OCI-LY1 (cell line): ENCODE data around the gene BCAR3.
"Not testable (repeated sequence)": the region's sequence is repeated elsewhere in the genome, so short reads cannot be mapped to it uniquely, and the experiment has no call there.

Experiments
- H2AFZ ChIP-seq: fragments of 200-600 bp; sonication (generic), shearing (Covaris generic); 2 replicates; pipeline ENCODE4 v1.6.0; 2014; ENCODE audit warnings: antibody characterized with exemption, mild to moderate bottlenecking, low read length
- H3F3A ChIP-seq: fragments of 200-600 bp; sonication (generic), shearing (Covaris generic); 2 replicates; pipeline ENCODE4 v1.6.0; 2014; ENCODE audit warnings: mild to moderate bottlenecking, antibody characterized with exemption, low read length, moderate library complexity; ENCODE audit not compliant: insufficient read depth
- H3K27ac ChIP-seq: fragments of 200-600 bp; sonication (generic); 2 replicates; pipeline ENCODE4 v1.5.1; 2014; ENCODE audit warnings: low read length, mixed run types, mild to moderate bottlenecking, low read depth; ENCODE audit not compliant: poor library complexity, severe bottlenecking
- H3K27me3 ChIP-seq: fragments of 200-600 bp; sonication (generic); 2 replicates; pipeline ENCODE4 v1.6.0; 2014; ENCODE audit warnings: antibody characterized with exemption, mild to moderate bottlenecking, low read length, moderate library complexity; ENCODE audit not compliant: insufficient read depth
- H3K36me3 ChIP-seq: fragments of 200-600 bp; sonication (generic); 2 replicates; pipeline ENCODE4 v1.6.1; 2014; ENCODE audit warnings: mild to moderate bottlenecking, antibody characterized with exemption, low read length, moderate library complexity, mixed read lengths; ENCODE audit not compliant: insufficient read depth
- H3K4me1 ChIP-seq: fragments of 200-600 bp; sonication (generic); 2 replicates; pipeline ENCODE4 v1.5.1; 2014; ENCODE audit warnings: mild to moderate bottlenecking, low read length, moderate library complexity; ENCODE audit not compliant: insufficient read depth, severe bottlenecking
- H3K4me2 ChIP-seq: fragments of 200-600 bp; sonication (generic), shearing (Covaris generic); 2 replicates; pipeline ENCODE4 v1.6.1; 2014; ENCODE audit warnings: low read length
- H3K4me3 ChIP-seq: fragments of 200-600 bp; sonication (generic); 2 replicates; pipeline ENCODE4 v1.5.1; 2014; ENCODE audit warnings: low read length, low read depth, mild to moderate bottlenecking, mixed read lengths; ENCODE audit not compliant: poor library complexity, severe bottlenecking
- H3K79me2 ChIP-seq: fragments of 200-600 bp; shearing (Covaris generic); 2 replicates; pipeline ENCODE4 v1.6.1; 2016; ENCODE audit warnings: mixed run types, low read length, mixed read lengths; ENCODE audit not compliant: insufficient read depth
- H3K9ac ChIP-seq: fragments of 200-600 bp; sonication (generic), shearing (Covaris generic); 2 replicates; pipeline ENCODE4 v1.6.1; 2014; ENCODE audit warnings: mild to moderate bottlenecking, low read length, mixed read lengths
- H3K9me2 ChIP-seq: fragments of 200-600 bp; sonication (generic), shearing (Covaris generic); 2 replicates; pipeline ENCODE4 v1.6.1; 2014; ENCODE audit warnings: low read depth, mild to moderate bottlenecking, low read length, mixed read lengths
- H3K9me3 ChIP-seq: fragments of 200-600 bp; shearing (Covaris generic); 2 replicates; pipeline ENCODE4 v1.6.1; 2014; ENCODE audit warnings: low read length, mixed read lengths
- H4K20me1 ChIP-seq: fragments of 200-600 bp; sonication (generic), shearing (Covaris generic); 2 replicates; pipeline ENCODE4 v1.6.0; 2016; ENCODE audit warnings: mild to moderate bottlenecking, low read length; ENCODE audit not compliant: insufficient read depth
- CTCF ChIP-seq: fragments of 200-600 bp; sonication (generic), shearing (Covaris generic); IDR thresholded peaks from 2 replicates; pipeline ENCODE4 v1.5.1; 2017; ENCODE audit warnings: mild to moderate bottlenecking, antibody characterized with exemption, low read length, moderate library complexity, mixed read lengths
- EZH2 ChIP-seq: fragments of 200-600 bp; sonication (generic), shearing (Covaris generic); IDR thresholded peaks from 2 replicates; pipeline ENCODE4 v1.8.0; 2017; ENCODE audit warnings: borderline replicate concordance, mixed run types, mild to moderate bottlenecking, antibody characterized with exemption, low read length, moderate library complexity, mixed read lengths

The BCAR3 gene

GRCh38 chr1:93592551-93592949 lies 89.1 kb downstream of the BCAR3 start:
- Histone ChIP-seq H3K4me2 (no peak overlapping the region), H3K79me2 (no peaks in the 10 kb centered on the region), H3K9ac (no peak overlapping the region), H3K9me2 (no peaks in the 10 kb centered on the region), H3K36me3 (no peaks in the 10 kb centered on the region), H3K9me3 (no peaks in the 10 kb centered on the region), H3K4me1 (peaks cover 8% of the 10 kb centered on the region), H3K27ac (no peak overlapping the region), H3K27me3 (no peaks in the 10 kb centered on the region), H2AFZ (no peak overlapping the region), H3F3A (no peaks in the 10 kb centered on the region), H4K20me1 (no peaks in the 10 kb centered on the region), H3K4me3 (no peak overlapping the region)
- TF ChIP-seq CTCF (no peak), EZH2 (no peak)

GRCh38 chr1:93591676-93592550 lies 89.7 kb downstream of the BCAR3 start:
- no peak overlapping the region for H3K27ac ChIP-seq
- H3K79me2 ChIP-seq = no peaks in the 10 kb centered on the region
- H2AFZ ChIP-seq = no peak overlapping the region
- peaks cover 8% of the 10 kb centered on the region for H3K4me1 ChIP-seq
- no peaks in the 10 kb centered on the region for H3K36me3 ChIP-seq
- H3K9me2 ChIP-seq = no peaks in the 10 kb centered on the region
- H3K9ac ChIP-seq = no peak overlapping the region
- no peak overlapping the region for H3K4me3 ChIP-seq
- no peaks in the 10 kb centered on the region for H3K27me3 ChIP-seq
- no peak overlapping the region for H3K4me2 ChIP-seq
- H3F3A ChIP-seq = no peaks in the 10 kb centered on the region
- no peaks in the 10 kb centered on the region for H4K20me1 ChIP-seq
- H3K9me3 ChIP-seq = no peaks in the 10 kb centered on the region
- TF ChIP-seq CTCF = no peak
- no peak for TF ChIP-seq EZH2

- not testable (repeated sequence) for H3K4me2 ChIP-seq, H3K4me3 ChIP-seq, H3K27me3 ChIP-seq, H3K9ac ChIP-seq, H3K9me3 ChIP-seq, H3K79me2 ChIP-seq, H3K4me1 ChIP-seq, H2AFZ ChIP-seq, H3K27ac ChIP-seq, H3F3A ChIP-seq, H4K20me1 ChIP-seq, H3K36me3 ChIP-seq, H3K9me2 ChIP-seq
Observed at GRCh38 chr1:93591291-93591675, 90.4 kb downstream of the BCAR3 start.

GRCh38 chr1:93588955-93589354 lies 92.7 kb downstream of the BCAR3 start:
- H3K9me3 ChIP-seq = no peaks in the 10 kb centered on the region
- no peaks in the 10 kb centered on the region for H3F3A ChIP-seq
- H3K9me2 ChIP-seq = no peaks in the 10 kb centered on the region
- TF ChIP-seq EZH2 (no peak), CTCF (no peak)
- H3K27ac ChIP-seq = no peak overlapping the region
- no peak overlapping the region for H3K4me2 ChIP-seq
- H3K27me3 ChIP-seq = no peaks in the 10 kb centered on the region
- no peaks in the 10 kb centered on the region for H3K36me3 ChIP-seq
- no peak overlapping the region for H3K4me3 ChIP-seq
- peaks cover 8% of the 10 kb centered on the region for H3K4me1 ChIP-seq
- H2AFZ ChIP-seq = no peak overlapping the region
- H3K9ac ChIP-seq = no peak overlapping the region
- no peaks in the 10 kb centered on the region for H3K79me2 ChIP-seq
- H4K20me1 ChIP-seq = no peaks in the 10 kb centered on the region
